ENCODE results near the gene PCSK7.
"Not testable (repeated sequence)": the region's sequence is repeated elsewhere in the genome, so short reads cannot be mapped to it uniquely, and the experiment has no call there.

DNA sequence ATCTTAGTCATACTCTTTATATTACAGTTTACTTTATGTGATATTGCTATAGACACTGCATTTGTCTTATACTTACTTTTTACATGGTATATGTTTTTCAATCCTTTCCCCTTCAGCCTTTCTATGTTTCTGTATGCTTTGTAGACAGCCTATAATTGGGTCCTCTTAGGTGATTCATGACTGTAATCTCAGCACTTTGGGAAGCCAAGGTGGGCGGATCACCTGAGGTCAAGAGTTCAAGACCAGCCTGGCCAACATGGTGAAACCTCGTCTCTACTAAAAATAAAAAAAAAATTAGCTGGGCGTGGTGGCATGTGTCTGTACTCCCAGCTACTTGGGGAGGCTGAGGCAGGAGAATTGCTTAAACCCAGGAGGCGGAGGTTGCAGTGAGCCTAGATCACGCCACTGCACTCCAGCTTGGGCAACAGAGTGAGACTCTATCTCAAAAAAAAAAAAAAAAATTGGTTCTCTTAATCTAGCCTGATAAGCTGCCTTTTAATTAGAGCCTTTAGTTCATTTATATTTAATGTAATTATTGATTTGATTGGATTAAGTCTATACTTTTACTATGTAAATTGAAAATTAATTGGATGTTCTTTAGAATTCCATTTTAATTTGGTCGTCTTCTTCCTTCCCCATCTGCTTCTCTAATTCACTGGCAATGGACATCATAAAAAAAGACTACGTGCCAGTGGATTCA, 32.9 kb upstream of the PCSK7 start:
- TF ChIP-seq TARDBP (IDR thresholded peaks at IDR 0.05); FOXM1 (IDR thresholded peaks at IDR 0.05; ENCODE audit: borderline replicate concordance); FOXK2 (IDR thresholded peaks at IDR 0.05): not testable (repeated sequence)
